Choroid plexus epithelial cell (primary cell): ENCODE results near the gene CP.

Experiments used
- DNase-seq: peaks from one replicate; pipeline ENCODE4 v3.0.0-alpha.2; 2010; ENCODE audit warnings: low read depth
- H3K4me3 ChIP-seq: 2 replicates; pipeline ENCODE4 v1.5.1; 2011; ENCODE audit warnings: low read depth, mild to moderate bottlenecking, control low read depth, low read length, moderate library complexity
- TF ChIP-seq, protein P1 (sequence below): conservative IDR thresholded peaks from 2 replicates; pipeline ENCODE4 v1.5.1; 2011; ENCODE audit warnings: low read depth, mild to moderate bottlenecking, control low read depth, inconsistent platforms, low read length, moderate library complexity

The CP gene

GRCh38 chr3:149215515-149215914 is 6.1 kb downstream of the CP start:
- no peak overlapping the region for H3K4me3 ChIP-seq
- TF ChIP-seq, protein P1, sequence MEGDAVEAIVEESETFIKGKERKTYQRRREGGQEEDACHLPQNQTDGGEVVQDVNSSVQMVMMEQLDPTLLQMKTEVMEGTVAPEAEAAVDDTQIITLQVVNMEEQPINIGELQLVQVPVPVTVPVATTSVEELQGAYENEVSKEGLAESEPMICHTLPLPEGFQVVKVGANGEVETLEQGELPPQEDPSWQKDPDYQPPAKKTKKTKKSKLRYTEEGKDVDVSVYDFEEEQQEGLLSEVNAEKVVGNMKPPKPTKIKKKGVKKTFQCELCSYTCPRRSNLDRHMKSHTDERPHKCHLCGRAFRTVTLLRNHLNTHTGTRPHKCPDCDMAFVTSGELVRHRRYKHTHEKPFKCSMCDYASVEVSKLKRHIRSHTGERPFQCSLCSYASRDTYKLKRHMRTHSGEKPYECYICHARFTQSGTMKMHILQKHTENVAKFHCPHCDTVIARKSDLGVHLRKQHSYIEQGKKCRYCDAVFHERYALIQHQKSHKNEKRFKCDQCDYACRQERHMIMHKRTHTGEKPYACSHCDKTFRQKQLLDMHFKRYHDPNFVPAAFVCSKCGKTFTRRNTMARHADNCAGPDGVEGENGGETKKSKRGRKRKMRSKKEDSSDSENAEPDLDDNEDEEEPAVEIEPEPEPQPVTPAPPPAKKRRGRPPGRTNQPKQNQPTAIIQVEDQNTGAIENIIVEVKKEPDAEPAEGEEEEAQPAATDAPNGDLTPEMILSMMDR, result no peak
- DNase-seq, result peak; percentile 39

DNA sequence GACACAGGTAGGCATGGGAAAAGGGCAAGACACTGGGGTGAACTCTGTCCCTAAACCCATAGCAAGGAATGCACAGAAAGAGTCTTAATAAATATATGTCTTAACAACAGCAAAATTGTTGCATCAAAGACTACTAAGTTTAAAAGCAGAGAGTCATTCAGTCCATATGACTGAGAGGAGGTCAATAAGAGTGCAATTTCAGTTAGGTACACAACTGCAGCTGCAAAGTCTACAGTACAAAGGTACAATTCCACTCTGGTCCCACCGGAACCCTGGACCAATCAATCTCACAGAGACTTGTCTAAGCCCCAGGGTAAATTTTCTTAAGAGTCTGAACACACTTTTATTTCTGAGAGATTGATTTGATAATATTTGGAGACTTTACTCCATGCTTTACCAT is 6.9 kb downstream of the CP start:
- TF ChIP-seq, protein P1, result no peak
- H3K4me3 ChIP-seq, result no peak overlapping the region
- no peak for DNase-seq

- TF ChIP-seq, protein P1, result no peak
- no peak for DNase-seq
- no peak overlapping the region for H3K4me3 ChIP-seq
These were observed 9.2 kb downstream of the CP start for GRCh38 chr3:149212386-149212785.

- TF ChIP-seq, protein P1, result no peak
- no peak for DNase-seq
- H3K4me3 ChIP-seq, result no peak overlapping the region
These were observed 12.2 kb downstream of the CP start for GRCh38 chr3:149209431-149209830.

- H3K4me3 ChIP-seq, result no peak overlapping the region
- no peak for DNase-seq
- TF ChIP-seq, protein P1, result no peak
These were observed 14.2 kb downstream of the CP start for GRCh38 chr3:149207475-149207874.

GRCh38 chr3:149204390-149204991 is 17.1 kb downstream of the CP start:
- no peak for DNase-seq
- H3K4me3 ChIP-seq, result no peak overlapping the region
- TF ChIP-seq, protein P1, result no peak

GRCh38 chr3:149203758-149204157 is 17.9 kb downstream of the CP start:
- DNase-seq, result no peak
- TF ChIP-seq, protein P1, result no peak
- H3K4me3 ChIP-seq, result no peak overlapping the region
